NCI-H510A treated with DMSO at 0.1 percent for 48 hours (cell line): ENCODE measurements around the gene SND1.

Source experiments
- DNase-seq: peaks from one replicate; lab custom pipeline; 2025; lab: John Stamatoyannopoulos, UW

Gene SND1

DNA sequence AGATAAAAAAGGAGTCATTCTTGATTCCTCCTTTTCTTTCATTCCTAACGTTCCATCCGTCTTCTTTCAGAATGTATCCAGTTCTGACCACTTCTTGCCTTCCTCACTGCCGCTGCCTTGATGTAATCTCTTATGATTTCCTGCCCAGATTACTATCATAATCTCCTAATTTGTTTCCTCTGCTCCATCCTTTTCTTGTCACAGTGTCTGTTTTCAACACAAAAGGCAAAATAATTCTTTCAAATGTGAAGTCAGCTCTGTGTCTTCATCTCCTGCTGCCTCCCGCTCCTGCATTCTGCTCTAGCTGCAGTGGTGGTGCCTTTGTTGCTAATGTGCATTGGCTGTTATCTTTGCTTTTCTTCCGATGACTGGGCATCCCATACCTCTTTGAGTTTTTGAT, 150.9 kb downstream of the SND1 start:
- no peak for DNase-seq

DNA sequence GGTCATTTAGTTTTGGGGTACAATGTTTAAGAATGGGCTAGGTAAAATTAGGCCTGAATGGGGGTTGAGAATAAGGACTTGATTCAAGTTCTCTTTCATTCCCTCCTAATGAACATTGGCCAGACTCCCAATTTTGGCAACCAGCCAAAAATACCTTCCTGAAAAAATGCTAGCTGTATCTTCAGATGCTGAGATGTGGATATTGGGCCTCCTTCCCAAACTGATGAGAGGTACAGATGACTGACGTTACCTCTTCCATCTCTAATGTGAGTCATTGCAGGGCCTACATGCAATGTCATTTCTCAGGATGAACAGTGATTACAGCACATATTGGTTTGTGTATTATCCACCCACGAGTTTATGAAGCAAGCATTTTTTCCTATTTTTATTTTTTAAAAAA, 151.6 kb downstream of the SND1 start:
- no peak for DNase-seq

DNA sequence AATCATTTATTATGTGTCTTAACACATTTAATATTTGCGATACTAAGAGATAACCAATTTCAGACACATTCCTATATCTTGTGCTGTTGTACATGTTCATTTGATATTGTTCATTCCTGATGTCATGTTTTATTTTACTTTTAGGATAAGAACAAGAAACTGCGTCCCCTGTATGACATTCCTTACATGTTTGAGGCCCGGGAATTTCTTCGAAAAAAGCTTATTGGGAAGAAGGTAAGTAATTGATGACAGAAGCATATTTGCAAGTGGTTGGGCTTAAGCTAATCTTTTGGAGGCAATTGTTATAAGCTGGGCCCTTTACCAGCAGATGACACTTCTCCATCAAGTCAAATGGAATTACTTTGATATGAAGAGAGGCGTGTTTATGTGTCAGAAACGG, 155.3 kb downstream of the SND1 start:
- DNase-seq: no peak

DNA sequence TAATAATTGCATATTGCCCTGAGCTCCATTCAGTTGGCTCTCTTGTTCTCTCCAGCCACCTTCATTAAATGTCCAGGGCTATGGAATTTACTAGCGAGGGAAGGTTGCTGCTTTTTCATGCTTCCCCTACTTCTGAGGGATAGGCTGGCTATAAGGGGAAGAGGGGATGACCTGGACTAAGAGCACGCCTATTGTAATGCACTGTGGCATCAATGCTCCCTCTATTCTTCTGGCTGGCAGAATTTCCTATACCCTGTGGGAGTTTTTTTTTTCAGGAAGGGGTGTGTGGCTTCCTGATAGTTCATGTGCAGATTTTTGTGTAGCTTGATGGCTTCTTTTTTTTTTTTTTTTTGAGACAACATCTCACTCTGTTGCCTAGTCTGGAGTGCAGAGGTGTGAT, 155.8 kb downstream of the SND1 start:
- DNase-seq: no peak

DNA sequence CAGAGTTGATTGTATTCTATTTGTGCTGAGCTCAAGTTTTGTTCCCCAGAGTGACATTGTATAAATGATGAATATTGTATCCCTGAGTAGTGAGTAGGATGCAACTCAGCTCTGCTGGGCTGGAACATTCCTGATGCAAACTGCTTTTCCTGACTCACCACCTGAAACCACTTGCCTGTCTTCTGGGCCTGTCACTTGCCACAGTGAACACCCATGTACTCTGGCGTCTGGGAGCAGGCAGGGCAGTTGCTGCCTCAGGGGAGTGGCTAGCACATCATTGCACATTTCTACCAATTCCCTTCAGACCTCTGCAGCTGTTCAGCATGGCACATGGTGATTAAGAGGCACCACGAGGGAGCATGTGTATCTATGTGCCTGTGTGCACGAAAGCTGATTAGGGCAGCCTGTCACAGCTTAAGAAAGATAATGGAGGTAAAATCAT, 157.3 kb downstream of the SND1 start:
- DNase-seq: no peak

DNA sequence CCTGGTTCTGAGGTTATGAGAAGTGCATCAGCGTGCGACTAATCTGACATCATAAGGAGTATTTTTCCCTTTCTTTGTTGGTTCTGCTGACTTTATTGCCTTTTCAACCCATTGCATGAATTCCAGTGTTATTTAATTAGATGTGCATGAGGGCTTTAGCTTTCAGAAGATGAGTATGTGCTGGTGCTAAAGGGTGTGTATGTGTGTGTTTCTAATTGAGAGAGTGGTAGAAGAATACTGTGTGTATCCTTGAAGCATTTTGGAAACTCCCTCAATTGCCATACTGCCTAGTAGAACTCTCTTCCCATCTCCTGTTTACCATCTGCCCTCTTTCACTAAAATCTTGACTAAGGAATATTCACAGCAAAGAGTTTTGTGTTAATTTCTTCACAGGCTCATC, 158.1 kb downstream of the SND1 start:
- no peak for DNase-seq

DNA sequence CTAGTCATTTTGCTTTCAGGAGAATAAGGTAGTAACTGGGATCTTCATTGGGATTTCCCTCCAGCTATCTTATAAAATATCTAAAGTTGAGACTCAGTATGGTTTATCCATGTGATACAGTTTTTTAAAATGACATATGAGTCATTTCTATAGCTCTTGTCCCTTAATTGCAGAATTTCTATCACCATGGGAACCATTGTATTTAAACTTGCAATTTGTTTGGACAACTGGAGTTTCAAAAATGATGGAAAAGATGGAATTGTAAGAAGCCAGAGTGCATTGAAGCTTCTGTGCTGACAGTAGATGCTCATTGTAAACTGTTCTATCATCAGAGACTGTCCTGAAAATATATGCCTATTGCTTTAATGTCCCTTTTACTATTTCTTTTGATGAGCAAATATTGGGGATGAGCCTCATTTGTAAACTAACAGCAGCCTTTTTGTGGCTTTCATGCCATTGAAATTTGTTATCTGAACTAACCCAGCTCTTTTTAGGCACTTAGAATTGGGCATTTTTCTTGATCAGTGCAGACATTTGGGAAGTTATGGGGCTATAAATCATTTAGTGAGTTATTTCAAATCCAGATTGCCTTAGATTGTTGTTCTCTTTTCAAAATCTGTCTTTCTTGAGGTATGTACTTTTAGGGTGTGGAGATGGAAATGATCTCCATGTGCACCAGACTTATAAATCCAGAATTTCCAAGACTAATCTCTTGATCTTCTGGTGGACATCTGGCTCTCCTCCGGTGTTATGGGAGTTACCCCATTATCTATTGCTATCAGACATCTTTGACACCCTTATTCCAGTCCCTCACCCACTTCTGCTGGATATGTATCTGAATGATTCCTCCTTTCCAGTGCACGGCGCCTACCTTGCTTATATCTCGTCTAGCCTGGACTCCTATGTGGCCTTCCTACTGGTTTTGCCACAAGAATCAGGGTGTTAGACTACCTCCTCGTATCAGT, 159.0 kb downstream of the SND1 start:
- DNase-seq: no peak

DNA sequence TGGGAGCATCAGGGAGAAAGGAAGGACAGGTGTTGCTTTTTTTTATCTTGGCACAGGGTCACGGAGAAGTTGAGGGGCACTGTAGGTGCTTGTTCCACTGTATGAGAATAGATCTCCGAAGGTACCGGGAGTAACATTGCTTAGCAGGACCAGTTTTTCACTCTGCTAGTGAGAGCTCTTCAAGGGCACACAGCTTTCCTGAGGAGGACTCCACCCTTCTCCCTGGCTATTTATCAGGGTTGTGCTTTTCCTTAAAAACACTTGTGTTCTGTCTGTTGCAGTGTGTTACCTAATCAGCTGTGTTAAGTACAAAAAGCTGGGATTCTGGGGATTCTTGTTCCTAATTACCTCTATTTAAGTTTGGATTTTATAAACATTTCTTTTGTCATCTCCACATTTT, 160.5 kb downstream of the SND1 start:
- DNase-seq: no peak

DNA sequence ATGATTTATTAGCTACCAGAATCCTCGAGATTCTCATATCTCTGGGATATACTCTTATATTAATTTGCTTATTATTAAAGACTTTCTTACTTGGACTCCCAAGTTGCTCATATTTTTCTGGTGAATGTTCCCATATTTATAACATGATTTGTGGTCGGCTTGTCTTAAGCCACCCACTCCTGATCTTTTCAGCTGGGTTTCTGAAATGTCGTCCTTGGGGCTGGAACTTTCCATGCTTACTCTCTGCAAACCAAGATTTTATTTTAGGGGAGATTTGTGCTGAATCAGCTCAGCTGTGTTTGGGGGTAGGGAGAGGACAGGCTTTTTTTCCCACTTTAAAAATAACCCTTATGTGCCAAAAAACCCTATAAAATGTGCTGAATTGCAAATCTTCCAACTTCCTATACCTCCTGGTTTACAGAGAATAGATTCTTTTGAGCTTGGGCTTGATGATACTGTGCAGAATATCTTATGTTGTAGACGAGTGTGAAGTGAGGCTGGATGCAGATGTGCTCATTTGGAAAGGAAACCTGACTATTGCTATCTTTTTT, 162.1 kb downstream of the SND1 start:
- DNase-seq: no peak

DNA sequence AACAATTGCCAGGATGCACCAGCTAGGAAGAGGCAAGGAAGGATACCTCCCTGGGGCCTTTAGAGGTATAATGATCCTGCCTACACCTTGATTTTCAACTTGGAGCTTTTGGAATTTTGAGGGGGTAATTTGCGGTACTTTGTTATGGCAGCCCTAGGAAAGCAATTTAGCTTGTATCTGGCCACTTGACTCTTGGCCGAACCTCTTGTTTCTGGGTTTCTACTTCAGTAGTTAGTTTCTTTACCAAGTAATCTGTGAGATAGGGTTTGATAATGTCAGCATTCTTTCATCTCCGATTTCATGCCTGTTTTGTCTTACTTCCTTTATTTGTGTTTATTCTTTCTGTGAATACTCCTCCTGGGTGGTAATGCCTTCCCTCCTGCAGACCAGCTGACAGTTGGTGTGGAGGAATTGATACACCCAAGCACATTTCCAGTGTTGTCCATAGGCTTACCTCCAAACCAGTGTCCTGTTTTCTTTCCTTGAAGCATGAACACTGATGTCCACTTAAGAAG, 163.7 kb downstream of the SND1 start:
- DNase-seq: no peak

DNA sequence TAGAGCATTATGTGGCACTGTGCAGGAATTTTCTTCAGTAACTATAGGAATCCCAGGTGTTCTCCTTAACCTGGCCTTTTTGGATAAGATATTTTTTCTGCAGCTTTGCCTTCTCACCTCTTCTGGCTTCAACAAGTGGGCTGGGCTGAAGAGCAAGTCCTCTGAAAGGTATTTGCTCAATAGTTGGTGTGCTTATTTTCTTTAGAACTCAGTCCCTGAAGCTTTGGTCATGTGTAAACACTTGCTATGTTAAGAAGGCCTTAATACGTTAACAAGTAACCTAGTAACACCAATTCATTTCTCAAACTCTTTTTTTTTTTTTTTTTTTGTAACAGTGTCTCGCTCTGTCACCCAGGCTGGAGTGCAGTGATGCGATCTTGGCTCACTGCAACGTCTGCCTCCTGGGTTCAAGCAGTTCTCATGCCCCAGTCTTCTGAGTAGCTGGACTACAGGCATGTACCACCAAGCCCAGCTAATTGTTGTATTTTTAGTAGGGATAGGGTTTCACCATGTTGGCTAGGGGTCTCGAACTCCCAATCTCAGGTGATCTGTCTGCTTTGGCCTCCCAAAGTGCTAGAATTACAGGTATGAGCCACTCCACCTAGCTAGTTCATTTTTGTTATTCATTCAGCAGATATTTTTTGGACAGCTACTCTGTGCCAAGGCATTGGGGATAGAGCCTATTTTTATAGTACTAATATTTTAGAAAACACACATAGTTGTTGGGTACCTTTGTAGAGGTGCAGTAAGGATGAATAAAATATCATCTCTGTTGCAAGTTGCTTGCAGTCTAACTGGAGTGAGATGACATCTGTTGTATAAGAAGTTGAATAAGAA, 164.6 kb downstream of the SND1 start:
- no peak for DNase-seq

DNA sequence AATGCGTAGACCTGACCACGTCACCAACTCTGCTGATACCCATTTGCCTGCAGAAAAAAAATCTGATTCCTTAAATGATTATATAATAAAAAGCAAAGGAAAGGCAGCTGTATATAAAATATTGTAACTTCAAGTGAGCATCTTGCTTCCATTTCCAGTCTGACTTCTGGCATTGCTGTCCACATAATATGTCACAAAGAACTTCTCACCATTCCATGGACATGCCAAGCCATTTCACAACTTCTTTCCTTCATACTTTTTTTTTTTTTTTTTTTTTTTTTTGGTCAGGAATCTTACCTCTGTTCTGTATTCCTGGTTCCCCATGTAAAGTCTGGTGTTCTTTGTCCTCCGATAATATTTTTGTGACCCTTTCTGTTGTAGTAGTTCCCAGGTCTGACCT, 165.5 kb downstream of the SND1 start:
- DNase-seq: no peak

DNA sequence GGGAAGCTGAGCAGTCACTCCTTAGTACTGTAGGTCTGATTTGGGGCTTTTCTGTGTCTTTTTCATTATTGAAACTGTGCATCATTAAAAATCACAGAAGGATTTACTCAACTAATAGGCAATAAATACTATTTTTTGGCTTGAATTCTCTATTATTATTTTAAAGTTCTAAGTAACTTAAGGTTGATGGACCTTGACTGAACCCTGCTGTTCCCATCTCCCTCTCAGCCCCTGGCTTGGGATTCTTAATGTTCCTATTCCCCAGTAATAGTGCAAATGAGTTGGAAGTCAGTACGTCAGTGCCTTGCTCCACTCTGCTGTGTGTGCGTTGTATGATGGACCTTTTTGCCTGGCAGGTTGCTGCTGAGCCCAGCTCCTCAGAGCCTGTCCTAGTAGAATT, 166.3 kb downstream of the SND1 start:
- no peak for DNase-seq

DNA sequence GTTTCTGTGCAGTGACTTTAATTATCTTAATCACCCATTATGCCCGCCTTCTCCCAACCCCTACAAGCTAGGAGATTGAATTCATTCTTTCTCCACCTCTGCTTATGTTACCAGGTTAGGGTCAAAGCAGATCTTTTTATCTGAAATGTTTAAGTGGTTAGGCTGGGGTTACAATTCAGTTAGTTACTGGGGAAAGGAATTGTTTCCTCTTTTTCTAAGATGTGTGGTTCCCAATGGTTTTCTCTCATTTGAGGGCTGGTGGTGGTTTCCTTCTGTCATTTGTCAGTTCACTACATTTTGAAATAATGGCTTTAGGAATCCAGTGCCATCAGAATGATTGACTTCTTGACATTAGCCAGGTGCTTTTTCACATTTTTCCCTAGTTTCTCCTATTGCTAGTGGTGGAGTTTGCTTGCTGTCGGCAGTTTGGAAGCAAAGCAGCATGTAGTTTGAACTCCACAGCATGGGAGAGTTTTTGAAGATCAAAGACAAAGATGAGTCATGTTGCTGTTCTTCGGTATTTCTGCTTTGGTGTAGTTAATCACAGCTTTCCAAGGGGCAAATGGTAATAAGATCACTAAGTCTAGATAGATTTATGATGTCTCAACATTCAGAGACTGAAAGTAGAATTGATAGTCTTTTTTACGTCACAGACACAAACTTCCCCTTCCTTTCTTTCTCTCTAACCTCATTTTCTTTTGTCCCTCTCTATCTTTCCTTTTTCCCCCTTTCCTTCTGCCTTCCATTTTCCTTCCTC, 168.2 kb downstream of the SND1 start:
- DNase-seq: no peak

DNA sequence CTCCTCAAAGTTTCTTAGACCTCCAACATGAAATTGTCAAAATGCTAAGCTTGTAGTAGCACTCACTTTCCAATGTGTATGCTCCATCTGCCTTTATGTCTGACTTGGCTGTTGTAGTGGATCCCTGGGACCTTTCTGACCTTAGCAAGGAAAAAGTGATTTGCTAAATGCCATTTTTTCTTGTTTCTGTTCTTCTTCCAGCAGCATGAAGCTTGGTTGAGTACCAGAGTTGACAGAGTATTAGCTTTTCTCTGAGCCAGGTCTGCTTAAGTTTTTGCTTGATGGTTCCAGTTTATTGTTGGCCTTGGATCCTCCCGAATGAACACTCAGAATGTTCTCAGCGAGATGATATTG, 168.7 kb downstream of the SND1 start:
- DNase-seq: no peak

DNA sequence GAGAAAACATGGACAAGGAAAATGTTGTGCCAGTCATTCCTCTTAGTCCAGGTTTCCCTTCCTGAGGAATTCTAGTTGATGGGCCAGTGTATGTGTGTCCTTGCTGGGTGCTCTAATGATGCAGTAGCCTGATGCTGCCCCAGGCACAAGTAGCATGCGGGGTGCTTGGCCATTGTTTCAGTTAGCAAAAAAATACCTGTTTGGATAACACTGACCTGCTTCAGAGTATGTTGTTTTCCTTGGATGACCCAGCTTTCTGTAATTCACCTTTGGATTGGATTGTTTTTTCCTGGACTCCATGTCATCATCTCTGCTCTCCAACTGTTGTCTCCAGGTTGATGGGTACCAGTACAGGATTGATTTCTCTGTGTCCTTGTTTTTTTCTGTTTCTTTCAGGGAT, 169.2 kb downstream of the SND1 start:
- no peak for DNase-seq

DNA sequence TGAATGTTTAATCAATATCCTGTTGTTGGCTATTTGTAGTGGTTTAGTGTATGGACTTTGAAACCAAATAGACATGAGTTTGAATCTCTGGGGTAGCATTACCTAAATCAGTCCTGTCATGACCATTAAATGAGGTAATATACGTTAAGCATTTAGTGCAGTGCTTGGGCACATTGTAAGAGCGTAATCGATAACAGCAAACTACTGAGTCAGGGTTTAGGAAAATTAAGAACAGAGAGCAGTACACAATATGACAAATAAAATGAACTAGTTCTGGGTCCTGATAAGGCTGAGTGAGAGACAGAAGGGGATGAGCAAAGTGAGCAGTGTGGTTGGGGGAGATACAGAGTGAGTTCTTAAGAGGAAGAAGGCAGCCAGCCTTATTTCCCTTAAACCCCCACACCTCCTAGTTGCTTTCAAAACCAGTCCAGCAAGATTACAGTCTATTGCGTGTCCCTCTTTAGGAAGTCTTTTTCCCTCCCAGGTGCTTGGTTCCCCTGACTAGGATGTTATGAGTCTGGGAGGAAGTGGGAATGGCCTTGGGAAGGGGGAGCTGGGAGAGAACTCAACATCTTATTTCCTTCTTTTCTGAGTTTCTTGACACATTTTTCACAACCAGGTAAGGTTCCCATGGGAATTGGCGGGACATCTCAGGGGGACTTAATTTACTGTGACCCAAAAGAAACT, 171.0 kb downstream of the SND1 start:
- no peak for DNase-seq

DNA sequence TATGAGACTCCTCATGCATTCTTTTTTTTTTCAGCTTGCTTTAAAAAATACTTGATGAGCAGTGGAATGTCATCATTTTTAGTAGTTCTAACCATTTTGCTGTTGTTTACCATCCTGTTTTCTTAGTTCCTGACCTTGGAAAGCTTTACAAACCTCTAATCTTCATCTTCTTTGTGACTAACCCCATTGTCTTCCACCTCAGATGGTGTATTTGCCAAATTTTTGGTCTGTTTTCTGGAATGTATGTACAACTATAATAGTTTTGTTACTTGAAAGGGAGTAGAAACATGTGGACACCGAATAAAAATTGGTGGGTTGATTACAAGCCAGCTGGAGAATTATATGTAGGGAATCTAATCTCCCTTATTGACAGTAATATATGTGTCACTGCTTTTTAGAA, 172.7 kb downstream of the SND1 start:
- DNase-seq: no peak

DNA sequence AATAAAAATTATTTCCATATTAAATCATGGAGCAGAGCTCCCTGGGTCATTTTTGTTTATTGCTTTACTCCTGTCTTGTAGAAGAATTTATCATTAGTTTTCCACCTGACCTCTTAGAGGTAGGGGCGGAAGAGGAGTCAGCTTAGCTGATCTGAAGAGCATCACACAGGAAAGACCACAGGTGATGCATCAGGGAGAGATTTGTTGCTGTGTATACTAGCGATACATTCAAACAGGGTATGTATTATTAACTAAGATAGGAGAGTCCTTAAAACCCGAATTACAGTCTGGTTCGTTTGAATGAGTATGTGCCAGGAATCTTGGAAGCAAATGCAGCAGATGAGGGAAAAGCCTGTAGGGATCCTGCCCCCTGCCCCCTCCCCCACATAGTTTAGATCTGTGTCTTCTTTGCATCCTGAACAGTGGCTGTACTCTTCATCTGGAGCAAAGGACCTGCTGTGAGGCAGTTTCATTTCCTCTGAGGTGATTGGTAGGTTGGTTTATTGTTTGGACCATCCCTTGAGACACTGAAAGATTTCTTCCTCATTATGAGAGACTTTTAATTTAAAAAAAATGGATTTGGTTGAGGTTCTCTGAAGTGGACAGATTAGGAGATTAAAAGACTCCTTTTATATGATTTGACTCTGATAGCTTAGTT, 177.0 kb downstream of the SND1 start:
- DNase-seq: no peak

DNA sequence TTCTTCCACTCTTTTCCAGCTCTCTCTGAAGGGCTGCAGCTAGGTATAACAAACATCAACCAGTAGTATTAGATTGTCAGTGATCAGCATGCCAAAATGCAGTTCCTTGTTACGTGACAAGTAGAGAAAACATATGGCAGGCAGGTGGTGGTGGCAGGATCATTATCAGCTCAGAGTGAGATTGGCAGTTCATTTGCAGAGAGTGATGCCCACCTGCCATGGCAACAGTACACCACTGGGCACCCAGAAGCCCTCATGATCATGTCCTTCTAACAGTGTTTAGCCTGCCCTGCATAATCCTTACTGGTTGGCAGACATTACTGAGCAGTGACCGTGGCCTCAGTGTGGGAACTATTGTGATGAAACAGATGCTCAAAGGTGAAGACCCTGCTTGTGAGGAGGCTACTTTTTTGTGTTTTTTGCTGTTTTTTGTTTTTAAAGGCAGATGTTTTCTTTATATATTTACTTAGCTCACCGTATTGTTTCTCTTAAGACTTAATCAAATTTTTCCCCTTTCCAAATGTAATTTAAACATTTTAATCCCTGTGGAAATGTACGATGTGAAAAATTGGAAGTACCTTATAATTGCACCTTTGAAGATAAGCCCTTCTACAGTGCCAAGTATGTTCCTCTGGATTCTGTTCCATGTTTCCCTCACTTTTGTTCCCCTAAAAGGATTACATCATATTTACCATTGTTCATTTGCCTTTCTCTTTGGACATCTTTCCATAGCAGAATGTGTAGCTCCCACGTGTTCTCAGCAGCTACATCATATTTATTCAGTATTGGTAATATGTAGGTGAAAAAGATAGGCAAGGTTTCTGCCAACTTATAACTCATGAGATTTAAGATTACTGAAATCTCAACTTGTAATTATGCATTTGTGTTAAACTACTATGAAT, 179.6 kb downstream of the SND1 start:
- no peak for DNase-seq
